ENCODE data around the gene LNX1.

DNA sequence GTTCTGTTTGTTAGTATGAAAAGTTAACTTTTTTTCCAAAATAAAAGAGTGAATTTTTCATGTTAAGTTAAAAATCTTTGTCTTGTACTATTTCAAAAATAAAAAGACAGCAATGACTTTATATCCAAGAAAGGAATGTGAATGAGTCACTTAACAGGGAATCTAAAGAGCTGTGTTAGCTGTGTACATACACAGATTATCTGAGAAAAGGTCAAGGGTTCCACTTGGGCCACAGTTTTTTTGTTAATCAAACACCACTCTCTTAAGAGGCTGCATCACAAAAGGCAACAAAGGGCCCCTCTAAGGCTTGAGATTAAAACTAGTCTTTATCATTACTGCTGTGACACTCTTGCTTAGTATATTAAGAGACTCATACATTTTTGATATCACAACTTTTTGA is 131.7 kb downstream of the LNX1 start:
- TF ChIP-seq EZH2 (IDR thresholded peaks at IDR 0.05; ENCODE audit: insufficient read depth, low read length) = no peak
- TF ChIP-seq, protein P1, sequence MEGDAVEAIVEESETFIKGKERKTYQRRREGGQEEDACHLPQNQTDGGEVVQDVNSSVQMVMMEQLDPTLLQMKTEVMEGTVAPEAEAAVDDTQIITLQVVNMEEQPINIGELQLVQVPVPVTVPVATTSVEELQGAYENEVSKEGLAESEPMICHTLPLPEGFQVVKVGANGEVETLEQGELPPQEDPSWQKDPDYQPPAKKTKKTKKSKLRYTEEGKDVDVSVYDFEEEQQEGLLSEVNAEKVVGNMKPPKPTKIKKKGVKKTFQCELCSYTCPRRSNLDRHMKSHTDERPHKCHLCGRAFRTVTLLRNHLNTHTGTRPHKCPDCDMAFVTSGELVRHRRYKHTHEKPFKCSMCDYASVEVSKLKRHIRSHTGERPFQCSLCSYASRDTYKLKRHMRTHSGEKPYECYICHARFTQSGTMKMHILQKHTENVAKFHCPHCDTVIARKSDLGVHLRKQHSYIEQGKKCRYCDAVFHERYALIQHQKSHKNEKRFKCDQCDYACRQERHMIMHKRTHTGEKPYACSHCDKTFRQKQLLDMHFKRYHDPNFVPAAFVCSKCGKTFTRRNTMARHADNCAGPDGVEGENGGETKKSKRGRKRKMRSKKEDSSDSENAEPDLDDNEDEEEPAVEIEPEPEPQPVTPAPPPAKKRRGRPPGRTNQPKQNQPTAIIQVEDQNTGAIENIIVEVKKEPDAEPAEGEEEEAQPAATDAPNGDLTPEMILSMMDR (IDR thresholded peaks at IDR 0.05; ENCODE audit: insufficient read depth, low read depth, low read length) = no peak
